ENCODE data around the gene B4GALNT4. TPM values are rescaled to one million over a fixed set of nuclear protein-coding genes. Genes with fewer than 3 reads are reported as not detected.
A peak's percentile ranks its signal among the peaks of the same experiment; 100 is the strongest.

Gene B4GALNT4
- total and polyA plus RNA-seq, 2 of the 13 experiments (the other 11 are each of a cell fraction or from before 2014, with no cell fraction given), result 30.5 to 50.1 TPM

- TF ChIP-seq HNF1B (CRISPR knock-in tag; IDR thresholded peaks at IDR 0.05) (peak; percentile 70; the same call in 1 of the 2 replicates), SRSF4 (IDR thresholded peaks at IDR 0.05; ENCODE audit: low read depth, low read length, poor library complexity, severe bottlenecking) (no peak), GLMP (CRISPR knock-in tag; IDR thresholded peaks at IDR 0.05; ENCODE audit: borderline replicate concordance) (no peak), ZNF331 (CRISPR knock-in tag; IDR thresholded peaks at IDR 0.05) (0 out of 2 replicates have a peak, but pooled peaks have one; percentile 25), SRY (CRISPR knock-in tag; IDR thresholded peaks at IDR 0.05) (no peak; the same call in 1 of the 2 replicates), ZNF451 (CRISPR knock-in tag; IDR thresholded peaks at IDR 0.05) (0 out of 2 replicates have a peak, but pooled peaks have one; percentile 31), ZSCAN9 (CRISPR knock-in tag; IDR thresholded peaks at IDR 0.05; ENCODE audit: borderline replicate concordance) (no peak), HNRNPK (IDR thresholded peaks at IDR 0.05; ENCODE audit: low read depth, low read length, poor library complexity, severe bottlenecking) (peak; percentile 16), FLYWCH1 (CRISPR knock-in tag; IDR thresholded peaks at IDR 0.05) (no peak), RAD21 (CRISPR knock-in tag; IDR thresholded peaks at IDR 0.05) (no peak), SALL2 (CRISPR knock-in tag; IDR thresholded peaks at IDR 0.05) (0 out of 2 replicates have a peak, but pooled peaks have one; percentile 41), NCOA2 (CRISPR knock-in tag; IDR thresholded peaks at IDR 0.05) (peak; percentile 51; the same call in 1 of the 2 replicates), ZNF597 (CRISPR knock-in tag; IDR thresholded peaks at IDR 0.05) (no peak), U2AF1 (optimal IDR thresholded peaks at IDR 0.05; ENCODE audit: low read depth, low read length) (no peak), NCOA5 (CRISPR knock-in tag; IDR thresholded peaks at IDR 0.05) (no peak), TP53 (CRISPR knock-in tag; conservative IDR thresholded peaks at IDR 0.05) (no peak), ZFYVE20 (CRISPR knock-in tag; IDR thresholded peaks at IDR 0.05; ENCODE audit: borderline replicate concordance, low read depth) (no peak), JUND (CRISPR knock-in tag; IDR thresholded peaks at IDR 0.05) (0 out of 2 replicates have a peak, but pooled peaks have one; percentile 41), BCL6 (CRISPR knock-in tag; IDR thresholded peaks at IDR 0.05) (peak; percentile 97), TEAD3 (CRISPR knock-in tag; optimal IDR thresholded peaks at IDR 0.05; ENCODE audit: borderline replicate concordance) (peak; percentile 95), DRAP1 (CRISPR knock-in tag; IDR thresholded peaks at IDR 0.05) (peak; percentile 55; the same call in 1 of the 2 replicates), ZNF343 (CRISPR knock-in tag; IDR thresholded peaks at IDR 0.05) (no peak), BRD4 (CRISPR knock-in tag; IDR thresholded peaks at IDR 0.05) (no peak), ATF7-NPFF (CRISPR knock-in tag; IDR thresholded peaks at IDR 0.05; ENCODE audit: low read depth) (no peak), SOX13 (IDR thresholded peaks at IDR 0.05) (no peak), SOX13 (CRISPR knock-in tag; conservative IDR thresholded peaks at IDR 0.05 in 1 of 2, IDR thresholded peaks at IDR 0.05 in 1 of 2) (peak in 1 of 2 experiments; percentile 62; a peak in 2 of 4 replicates), REPIN1 (CRISPR knock-in tag; IDR thresholded peaks at IDR 0.05; ENCODE audit: borderline replicate concordance, low read depth) (no peak)
Observed at GRCh38 chr11:373716-374551, 4.6 kb downstream of the B4GALNT4 start (continued).
